Uterus (tissue), 2 donors: ENCODE results near the gene SSH2.

ENCODE experiments used
- CTCF ChIP-seq, 4 experiments: fragments of 200-600 bp in 2 of 4; fragments of 450-650 bp in 2 of 4; sonication (generic) in 2 of 4; IDR thresholded peaks; one replicate each; pipeline ENCODE4 v1.5.1; 2016 to 2019; ENCODE audit warnings: antibody characterized with exemption in 4 of 4, mild to moderate bottlenecking in 2 of 4, moderate library complexity in 1 of 4
- POLR2A ChIP-seq, 2 donors: fragments of 450-650 bp; IDR thresholded peaks; one replicate each; pipeline ENCODE4 v1.6.1; 2016; ENCODE audit warnings: antibody characterized with exemption in 2 of 2, mild to moderate bottlenecking in 1 of 2, moderate library complexity in 1 of 2

DNA sequence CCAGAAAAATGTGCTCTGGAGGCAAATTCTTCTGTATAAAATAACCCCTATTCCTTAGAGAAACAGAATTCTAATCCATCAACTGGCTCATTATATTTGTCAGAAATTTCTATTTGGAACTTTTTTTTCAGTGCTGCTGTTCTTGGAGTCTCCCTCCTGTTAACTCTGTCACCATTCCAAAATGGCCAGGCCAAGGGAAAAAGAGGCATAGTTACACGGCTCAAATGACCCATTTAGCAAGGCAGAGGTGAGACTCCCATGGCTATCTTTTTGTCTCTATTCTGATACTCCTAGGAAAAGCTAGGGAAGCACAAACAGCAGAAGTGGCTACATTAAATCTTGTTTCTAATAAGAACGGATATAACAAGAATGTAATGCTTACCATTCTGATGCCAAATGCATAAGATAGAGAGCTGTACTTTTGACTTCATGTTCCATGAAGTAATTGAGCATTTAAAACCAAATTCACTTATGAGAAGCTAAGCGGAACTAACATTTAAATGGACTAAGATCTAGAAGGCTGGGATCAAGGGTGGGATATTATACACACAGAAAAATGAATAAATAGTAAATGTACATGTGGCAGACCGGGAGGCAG lies 242.9 kb downstream of the SSH2 start:
- TF ChIP-seq POLR2A (IDR thresholded peaks at IDR 0.05) (no peak), CTCF (IDR thresholded peaks at IDR 0.05) (no peak)
